DOHH2 (cell line): ENCODE results near the gene CYP21A2.
"Not testable (repeated sequence)": the region's sequence is repeated elsewhere in the genome, so short reads cannot be mapped to it uniquely, and the experiment has no call there.

Experiments used
- EZH2phosphoT487 ChIP-seq: fragments of 200-600 bp; sonication (generic); IDR thresholded peaks from 2 replicates; pipeline ENCODE4 v1.6.1; 2017; ENCODE audit warnings: borderline replicate concordance, mild to moderate bottlenecking, antibody characterized with exemption, low read length, moderate library complexity, mixed read lengths
- TF ChIP-seq, protein P1 (sequence below): fragments of 200-600 bp; sonication (generic); IDR thresholded peaks from one replicate; pipeline ENCODE4 v1.5.1; 2014; ENCODE audit warnings: antibody characterized with exemption, mild to moderate bottlenecking, low read depth, low read length; ENCODE audit not compliant: poor library complexity, severe bottlenecking

DNA sequence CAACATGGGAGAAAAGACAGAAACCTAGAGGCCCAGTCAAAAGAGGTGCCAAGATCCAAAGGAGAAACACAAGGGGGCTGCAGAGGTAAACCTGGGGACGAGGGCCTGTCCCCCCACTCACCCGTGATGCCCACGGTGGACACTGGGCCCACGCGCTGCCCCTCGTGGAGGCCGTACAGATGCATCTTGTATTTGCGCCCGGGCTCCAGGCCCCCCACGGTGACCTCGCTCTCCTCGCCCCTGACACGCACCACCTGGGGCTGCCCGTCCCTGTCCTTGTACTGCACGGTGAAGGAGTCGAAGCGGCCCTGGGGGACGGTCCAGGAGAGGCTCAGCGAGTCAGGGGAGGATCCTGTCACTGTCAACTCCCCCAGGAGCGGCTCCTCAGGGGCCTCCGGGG lies 10.9 kb downstream of the CYP21A2 start:
- TF ChIP-seq, protein P1, sequence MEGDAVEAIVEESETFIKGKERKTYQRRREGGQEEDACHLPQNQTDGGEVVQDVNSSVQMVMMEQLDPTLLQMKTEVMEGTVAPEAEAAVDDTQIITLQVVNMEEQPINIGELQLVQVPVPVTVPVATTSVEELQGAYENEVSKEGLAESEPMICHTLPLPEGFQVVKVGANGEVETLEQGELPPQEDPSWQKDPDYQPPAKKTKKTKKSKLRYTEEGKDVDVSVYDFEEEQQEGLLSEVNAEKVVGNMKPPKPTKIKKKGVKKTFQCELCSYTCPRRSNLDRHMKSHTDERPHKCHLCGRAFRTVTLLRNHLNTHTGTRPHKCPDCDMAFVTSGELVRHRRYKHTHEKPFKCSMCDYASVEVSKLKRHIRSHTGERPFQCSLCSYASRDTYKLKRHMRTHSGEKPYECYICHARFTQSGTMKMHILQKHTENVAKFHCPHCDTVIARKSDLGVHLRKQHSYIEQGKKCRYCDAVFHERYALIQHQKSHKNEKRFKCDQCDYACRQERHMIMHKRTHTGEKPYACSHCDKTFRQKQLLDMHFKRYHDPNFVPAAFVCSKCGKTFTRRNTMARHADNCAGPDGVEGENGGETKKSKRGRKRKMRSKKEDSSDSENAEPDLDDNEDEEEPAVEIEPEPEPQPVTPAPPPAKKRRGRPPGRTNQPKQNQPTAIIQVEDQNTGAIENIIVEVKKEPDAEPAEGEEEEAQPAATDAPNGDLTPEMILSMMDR, result not testable (repeated sequence)
- TF ChIP-seq EZH2phosphoT487, result not testable (repeated sequence)
